HG03064 (cell line): ENCODE data around the gene PRR5.
"Not testable (repeated sequence)": the region's sequence is repeated elsewhere in the genome, so short reads cannot be mapped to it uniquely, and the experiment has no call there.

Experiments used
- ATAC-seq: cut with Tn5 transposase; IDR thresholded peaks from one replicate; pipeline ENCODE4 v1.9.1; 2021; ENCODE audit warnings: low read depth; ENCODE audit not compliant: unreplicated experiment

The PRR5 gene

DNA sequence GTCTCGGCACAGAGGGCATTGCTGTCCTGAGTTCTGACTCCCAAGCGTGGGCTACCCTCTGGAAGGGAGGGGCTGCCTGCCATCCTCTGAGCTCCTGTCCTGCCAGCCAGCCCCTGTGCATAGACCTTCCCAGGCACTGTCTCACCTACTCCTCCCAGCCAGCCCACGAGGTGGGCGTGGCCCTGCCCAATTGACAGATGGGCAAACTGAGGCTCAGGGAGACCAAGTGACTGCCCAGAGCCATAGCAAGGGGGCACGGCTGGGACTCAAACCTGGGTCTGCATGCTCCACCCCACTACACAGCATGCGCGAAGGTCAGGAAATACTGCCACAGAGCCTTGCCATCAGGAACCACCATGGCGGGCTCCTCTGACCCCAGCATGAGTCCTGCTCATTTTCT lies 29.4 kb upstream of the PRR5 start:
- ATAC-seq = no peak

DNA sequence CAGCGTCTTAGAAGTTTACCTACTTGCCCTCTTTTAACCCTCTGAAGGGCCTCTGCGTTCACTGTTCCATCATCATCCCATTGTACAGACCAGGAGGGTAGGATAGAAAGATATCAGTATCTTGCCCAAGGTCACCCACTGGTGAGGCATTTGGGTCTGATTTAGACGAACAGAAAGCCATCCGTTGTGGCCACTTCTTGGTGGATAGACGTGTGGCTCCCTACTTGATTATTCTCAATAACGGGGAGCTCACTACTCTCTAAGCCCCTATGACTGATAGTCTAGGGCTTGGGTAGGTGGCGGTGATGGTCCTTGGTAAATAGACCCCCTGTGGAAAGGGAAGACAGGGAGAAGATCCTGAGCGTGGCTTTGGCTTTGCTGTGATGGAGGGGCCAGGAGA lies 28.6 kb upstream of the PRR5 start:
- ATAC-seq = no peak

DNA sequence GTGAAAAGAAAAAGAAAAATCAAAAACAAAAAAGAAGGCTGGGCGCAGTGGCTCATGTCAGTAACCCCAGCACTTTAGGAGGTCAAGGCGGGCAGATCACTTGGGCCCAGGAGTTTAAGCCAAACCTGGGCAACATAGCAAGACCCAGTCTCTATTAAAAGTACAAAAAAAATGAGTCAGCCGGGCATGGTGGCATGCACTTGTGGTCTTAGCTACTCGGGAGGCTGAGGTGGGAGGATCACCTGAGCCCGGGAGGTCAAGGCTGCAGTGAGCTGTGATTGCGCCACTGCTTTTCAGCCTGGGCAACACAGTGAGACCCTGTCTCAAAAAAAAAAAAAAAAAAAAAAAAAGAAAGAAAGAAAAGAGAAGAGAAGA lies 26.0 kb upstream of the PRR5 start:
- ATAC-seq = not testable (repeated sequence)

DNA sequence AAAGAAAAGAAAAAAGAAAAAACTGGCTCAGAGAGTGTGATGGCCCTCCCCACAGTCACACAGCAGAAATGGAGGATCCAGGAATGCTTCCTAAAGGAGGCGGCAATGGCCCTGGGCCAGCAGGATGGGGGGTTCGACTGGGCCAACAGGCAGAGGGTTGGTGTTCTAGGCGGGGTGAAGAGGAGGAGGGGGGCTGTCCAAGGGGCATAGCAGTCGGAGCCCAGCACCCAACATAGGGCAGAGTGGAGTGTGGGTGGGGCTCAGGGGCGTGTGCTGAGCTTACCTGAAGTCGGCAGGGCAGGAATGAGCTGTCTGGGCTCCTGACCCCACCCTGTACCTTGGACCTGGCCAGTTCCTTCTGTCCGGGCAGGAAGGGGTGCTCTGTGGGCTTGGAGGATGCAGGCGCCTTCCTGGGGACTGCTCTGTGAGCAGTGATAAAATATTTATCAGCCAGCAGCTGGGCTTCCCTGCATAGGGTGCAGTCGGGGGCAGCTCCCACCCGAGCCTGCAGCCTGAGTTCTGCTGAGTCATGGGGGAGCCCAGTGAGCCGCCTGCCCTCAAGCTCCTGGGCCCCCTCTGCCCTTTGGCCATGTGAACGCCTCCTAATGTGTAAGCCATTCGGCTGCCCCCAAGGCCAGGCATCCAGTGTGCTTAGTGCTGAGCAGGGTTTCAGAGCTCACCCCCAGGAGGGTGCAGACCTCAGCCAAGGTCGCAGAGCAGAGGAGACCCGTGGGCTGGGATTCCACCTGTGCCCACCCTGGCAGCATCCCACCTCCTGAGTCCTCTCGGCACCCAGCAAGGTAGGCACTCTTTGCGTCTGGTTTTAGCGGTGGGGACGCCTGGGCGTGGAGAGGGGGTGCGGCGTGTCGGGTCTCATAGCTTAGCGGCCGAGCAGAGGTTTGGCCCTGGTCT lies 25.3 kb upstream of the PRR5 start:
- ATAC-seq = no peak

DNA sequence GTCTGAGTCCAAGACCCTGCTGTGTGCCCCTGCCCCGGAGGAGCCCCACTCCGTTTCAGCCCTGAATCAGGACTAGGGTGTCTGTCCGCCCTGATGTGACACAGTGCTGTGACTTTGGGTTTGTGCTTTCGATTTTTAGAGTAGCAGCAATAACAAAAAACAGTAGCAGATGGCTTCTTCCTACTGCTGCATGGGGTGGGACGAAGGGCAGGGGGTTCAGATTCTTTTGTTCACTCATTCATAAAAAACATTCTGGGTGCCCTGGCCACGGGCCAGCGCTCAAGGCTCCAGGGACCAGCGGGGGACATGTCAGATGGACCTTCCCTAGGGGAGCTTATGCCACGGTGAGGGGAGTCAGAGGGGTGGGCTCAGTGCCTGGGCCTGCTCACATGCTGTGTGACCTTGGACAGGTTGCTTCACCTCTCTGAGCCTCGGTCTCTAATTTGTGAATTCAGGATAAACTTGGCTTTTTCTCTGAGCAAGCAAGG lies 24.6 kb upstream of the PRR5 start:
- ATAC-seq = no peak

DNA sequence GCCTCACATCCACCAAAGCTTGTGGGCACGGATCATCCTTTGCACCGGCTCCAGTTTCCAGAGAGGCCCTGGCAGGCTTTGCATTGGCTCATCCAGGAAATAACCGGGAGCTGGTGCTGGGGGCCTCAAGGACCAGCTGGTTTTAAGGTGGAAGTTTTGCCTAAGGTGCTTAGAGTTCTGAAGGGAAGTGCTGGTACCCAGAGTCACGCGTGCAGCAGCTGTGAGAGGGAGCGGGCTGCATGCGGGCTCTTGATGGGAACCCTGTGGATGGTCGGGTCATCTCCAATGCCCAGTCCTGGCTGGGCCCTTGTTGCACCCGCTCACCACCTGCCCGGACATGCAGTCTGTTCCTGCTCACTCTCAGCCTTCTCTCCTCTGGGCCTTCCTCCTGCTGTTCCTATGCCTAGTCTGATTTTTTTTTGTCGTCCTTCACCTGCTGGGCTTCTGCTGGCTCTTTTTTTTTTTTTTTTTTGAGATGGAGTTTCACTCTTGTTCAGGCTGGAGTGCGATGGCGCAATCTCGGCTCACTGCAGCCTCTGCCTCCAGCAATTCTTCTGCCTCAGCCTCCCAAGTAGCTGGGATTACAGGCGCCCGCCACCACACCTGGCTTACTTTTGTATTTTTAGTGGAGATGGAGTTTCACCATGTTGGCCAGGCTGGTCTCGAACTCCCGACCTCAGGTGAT lies 24.0 kb upstream of the PRR5 start:
- no peak for ATAC-seq

DNA sequence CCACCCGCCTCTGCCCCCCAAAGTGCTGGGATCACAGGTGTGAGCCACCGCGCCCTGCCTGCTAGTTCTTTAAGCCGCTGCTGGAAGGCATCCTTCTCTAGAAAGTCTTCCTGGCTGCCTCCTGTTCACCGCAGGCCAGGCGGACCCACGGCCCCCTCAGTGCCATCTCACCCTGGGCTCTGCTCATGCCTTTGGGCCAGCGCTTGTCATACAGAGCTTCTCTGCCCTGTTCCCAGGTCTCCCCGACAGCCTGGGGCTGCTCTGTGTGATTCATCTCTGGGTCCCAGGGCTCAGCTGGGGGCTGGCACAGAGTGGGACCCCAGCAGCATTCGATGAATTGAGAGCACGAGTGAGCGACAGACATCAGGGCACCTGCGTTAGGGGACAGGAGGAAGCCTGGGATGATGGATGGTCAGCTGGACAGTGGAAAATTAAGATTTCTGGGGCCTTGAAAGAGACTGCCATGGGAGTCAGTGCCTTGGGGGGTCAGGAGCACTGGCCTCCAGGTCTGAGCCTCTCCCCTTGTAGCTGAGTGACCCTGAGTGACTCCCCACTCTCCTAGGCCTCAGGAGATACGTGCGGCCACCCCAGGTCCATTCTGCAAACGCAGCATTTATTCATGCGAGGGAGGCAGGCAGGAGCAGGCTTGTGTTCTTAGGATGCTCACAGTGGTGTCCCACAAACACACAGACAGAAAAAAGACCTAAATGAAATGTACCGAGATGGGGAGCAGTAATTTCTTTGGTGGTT lies 23.3 kb upstream of the PRR5 start:
- no peak for ATAC-seq

DNA sequence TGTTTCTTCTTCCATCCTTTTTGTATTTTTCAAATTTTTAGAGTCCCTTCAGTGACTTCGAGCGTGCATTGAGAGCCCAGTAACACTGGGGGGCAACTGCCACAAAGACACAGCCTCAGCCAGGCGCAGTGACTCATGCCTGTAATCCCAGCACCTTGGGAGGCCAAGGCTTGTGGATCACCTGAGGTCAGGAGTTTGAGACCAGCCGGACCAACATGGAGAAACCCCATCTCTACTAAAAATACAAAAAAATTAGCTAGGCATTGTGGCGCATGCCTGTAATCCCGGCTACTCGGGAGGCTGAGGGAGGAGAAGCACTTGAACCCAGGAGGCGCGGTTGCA lies 22.7 kb upstream of the PRR5 start:
- ATAC-seq = not testable (repeated sequence)

DNA sequence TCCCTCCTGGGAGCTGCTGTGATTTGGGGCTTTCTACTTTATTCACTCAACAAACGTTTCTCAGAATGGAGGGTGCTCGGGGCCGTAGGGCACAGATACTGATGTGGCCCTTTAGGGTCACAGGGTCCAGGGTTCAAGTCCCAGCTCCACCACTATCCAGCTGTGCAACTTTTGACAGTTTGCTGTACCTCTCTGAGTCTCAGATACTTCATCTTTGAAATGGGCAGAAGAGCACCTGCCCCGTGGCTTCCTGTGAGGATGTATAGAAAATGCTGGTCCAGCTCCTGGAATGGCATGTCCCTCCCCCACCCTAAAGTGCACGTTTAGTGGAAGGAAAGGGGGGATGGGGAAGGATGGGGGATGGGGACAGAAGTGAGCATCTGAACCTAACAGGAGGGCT lies 21.9 kb upstream of the PRR5 start:
- ATAC-seq = no peak

DNA sequence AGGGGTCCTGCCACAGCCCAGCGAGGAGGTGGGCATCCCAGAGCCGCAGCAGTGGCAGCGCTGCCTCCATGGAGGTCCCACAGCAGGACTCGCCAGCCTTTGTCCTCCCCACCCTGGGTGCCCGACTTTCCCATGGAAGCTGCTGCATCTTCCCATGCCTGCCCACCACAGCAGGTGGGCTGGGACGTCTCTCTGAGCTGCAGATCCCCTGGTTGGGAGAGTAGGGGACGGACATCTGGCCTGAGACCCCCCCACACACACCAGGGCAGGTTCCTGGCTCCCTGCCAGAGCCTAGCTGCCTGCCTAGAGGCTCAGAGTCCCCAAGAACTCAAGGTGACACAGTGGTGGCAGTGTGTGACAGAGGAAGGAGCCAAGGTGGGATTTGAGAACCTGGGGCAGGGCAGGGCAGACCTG lies 21.5 kb upstream of the PRR5 start:
- no peak for ATAC-seq

DNA sequence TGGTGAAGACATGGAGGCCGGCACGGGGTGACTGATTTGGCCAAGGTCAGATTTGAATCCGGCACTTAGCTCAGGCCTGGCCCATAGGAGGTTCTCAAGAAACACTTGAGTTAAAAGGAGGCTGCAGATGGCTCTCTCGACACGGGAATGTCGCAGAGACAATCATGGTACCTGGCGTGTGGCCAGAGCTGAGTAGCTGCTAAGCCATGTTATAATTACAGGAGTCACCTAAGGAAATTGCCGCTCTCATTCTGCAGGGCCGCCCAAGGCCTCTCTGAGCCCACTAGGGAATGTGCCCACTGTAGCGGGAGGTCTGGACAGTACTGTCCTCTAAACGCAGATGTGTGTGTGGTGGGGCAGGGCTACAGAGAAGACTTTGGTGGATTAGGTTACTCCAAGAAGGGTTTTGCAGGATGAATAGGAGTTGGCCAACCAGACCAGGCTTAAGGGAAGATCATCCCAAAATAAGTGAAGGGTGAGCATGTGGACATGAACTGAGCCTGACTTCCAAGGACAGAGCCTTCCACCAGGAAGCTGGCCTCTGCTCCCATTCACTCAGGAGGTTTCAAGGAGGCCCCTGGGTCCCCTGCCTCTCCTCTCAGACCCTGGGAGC lies 19.3 kb upstream of the PRR5 start:
- no peak for ATAC-seq

DNA sequence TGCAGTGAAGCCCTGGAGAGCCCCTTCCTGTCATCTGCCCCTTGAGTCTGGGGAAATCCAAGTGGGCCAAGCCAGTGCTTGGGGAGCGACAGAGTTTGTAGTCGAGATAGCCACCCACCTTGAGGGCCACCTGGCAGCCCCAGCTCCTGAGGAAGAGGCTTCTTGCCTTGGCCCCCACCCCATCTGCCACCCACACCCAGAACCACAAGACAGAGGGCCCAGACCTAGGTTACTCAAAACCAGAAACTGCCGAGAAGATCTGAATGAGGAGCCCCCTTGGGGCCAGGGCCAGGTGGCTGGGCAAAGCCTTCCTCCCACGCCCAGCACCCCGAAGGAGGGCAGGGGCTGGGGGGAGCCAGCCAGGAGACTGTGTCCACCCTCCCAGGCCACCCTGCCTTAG lies 18.8 kb upstream of the PRR5 start:
- no peak for ATAC-seq

DNA sequence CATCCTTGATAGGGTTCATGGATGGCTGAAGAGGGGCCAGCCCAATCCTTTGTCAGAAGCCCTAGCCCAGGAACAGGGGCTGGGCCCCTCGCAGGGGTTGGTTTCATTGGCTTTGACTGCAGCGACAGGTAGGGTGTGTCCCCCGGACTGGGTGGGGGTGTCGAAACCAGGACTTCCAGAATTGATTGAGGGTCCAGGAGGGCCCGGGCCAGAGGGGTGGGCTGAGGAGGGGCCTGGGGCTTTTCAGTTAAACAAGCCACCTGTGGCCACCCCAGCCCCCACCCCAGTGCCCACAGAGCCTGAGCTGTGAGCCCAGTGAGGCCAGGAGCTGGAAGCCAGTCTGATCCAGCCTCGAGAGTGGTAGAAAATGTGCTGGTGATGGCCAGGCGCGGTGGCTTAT lies 18.1 kb upstream of the PRR5 start:
- ATAC-seq = no peak

DNA sequence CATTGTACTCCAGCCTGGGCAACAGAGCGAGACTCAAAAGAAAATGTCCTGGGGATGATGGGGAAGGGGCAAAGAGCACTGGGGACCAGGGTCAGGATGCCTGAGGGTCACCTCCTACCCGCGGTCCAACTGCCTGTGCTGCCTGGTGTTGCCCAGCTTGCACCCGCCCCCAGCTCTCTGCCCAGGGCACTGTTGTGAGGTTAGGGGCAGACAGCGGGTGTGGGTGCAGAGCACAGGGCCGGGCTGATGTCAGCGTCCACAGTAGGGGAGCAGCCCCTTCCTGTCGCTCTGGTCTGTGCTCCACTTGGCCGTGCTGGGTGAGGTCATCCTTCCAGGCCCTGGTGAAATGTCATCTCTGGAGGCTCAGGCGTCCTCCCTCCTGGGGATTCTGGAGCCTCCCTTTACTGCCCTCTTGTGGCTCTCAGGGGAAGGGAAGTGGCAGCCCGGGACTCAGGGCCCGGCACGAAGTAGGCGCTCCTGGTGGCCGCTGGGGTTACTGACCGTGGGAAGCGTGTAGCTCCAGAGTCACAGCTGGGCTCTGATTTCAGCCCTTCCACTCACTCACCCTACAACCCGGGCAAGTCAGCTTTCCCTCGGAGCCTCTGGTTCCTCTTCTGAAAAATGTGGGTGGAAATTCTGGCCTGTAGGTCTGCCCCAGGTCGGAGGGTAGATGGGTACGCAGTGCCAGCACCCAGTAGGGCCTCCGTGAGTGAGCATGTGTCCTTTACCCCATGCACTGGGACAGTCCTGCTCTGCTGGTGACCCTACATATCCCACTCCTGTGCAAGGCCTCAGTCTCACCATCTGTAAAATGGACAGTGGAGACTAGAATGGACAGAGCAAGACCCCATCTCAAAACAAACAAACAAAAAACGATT lies 17.3 kb upstream of the PRR5 start:
- no peak for ATAC-seq

DNA sequence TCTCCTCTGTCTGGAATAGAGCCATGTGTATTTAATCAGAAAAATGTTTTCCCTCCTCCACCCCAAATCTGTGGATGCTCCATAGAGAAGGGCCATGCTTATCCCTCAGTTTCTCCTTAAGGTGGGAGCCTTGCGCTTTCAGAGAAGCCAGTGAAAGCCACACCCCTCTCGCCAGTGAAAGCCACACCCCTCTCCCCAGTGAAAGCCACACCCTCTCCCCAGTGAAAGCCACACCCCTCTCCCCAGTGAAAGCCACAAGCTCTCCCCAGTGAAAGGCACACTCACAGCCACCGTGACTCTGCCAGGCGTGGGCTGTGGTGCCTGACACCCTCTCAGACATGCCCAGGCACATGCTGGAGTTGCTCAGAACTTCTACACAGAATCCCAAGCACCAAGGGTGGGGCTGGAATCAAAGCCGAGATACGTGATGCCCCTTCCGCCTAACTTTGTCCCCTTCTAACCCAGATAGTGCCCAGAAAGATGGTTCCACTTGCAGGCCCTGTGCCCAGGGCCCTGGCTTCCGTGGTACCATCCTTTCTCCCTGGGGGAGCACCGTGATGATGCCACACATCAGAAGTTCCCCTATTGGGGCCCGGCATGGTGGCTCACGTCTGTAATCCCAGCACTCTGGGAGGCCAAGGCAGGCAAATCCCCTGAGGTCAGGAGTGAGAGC lies 16.5 kb upstream of the PRR5 start:
- no peak for ATAC-seq

DNA sequence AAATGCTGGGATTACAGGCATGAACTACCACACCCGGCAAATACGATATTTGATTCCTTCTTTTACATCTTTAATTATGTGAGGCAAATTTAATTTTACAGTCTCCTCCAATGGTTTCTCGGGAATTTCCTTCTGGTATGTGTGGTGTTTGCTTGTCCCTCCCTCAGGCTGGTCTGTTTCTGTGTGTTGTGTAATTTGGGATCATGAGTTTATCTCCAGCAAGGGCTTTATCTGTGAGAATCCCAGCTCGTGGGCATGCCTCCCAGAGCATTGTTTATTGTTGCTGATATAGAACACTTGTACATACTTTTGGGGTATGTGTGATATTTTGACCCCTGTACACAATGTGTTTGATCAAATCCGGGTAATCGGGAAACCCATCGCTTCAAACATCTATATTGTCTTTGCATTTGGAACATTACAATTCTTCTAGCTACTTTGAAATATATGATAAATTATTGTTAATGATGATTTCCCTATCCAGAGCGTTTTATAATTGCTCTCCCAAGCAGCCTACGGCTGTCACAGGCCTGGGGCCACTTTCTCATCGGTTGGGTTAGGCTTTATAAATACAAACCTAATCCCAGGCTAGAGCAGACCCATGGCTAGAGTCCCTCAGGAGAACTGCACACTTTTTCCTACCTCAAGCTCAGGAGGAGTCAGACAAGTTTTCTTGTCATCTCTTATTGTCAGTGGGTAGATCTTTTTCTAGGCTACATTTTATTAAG lies 15.0 kb upstream of the PRR5 start:
- ATAC-seq = no peak

DNA sequence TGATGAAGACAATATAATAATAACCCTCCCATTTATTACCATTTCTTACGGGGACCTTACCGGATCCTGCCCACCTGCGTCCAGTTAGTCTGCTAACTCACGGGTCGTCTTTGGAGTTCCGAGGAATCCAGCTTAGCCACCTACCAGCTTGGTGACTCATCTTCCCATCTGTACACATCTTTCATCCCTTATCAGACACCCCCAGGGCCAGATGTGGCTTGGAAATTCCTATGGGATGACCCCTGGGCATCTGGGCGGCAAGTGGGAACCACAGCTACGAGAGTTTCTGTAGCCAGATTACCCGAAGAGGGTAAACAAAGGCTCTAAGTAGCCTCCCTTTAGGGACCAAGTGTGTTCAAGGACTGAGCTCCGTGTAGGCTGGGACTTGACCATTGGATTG lies 12.8 kb upstream of the PRR5 start:
- ATAC-seq = no peak

DNA sequence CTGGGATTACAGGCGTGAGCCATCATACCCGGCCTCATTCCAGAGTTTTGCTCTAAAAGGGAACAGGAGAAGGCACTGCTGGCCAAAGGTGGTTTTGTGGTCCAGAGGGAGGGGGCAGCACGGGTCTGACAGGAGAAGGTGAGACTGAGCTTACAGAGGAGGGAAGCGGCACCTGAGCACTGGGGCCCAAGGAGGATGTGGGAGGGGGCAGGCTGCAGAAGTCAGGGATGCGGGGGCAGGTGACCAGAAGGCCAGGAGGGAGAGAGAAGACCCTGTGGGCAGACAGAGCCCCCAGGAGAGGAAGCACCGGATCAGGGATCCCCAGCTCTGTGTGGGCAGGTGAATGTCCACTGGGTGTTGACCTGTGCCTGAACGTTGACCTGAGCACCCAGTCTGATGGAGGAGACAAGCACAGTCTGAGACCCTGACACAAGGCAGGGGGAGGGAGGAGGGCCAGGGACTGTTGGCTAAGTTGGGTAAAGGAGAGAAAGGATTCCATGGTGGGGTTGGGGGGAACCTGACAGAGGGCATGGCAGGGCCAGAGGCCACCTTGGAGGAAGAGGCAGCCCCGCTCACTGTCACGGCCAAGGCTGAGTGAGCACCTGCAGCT lies 12.0 kb upstream of the PRR5 start:
- ATAC-seq = no peak
